Measurements from ENCODE around the gene COL4A2.

The COL4A2 gene

GRCh38 chr13:110297011-110297410 is 10.1 kb upstream of the COL4A2 start:
- H3K4me3 ChIP-seq (ENCODE audit: low read depth, low read length), result no peak overlapping the region
- DNase-seq (ENCODE audit: low read depth), result no peak
- TF ChIP-seq, protein P1, sequence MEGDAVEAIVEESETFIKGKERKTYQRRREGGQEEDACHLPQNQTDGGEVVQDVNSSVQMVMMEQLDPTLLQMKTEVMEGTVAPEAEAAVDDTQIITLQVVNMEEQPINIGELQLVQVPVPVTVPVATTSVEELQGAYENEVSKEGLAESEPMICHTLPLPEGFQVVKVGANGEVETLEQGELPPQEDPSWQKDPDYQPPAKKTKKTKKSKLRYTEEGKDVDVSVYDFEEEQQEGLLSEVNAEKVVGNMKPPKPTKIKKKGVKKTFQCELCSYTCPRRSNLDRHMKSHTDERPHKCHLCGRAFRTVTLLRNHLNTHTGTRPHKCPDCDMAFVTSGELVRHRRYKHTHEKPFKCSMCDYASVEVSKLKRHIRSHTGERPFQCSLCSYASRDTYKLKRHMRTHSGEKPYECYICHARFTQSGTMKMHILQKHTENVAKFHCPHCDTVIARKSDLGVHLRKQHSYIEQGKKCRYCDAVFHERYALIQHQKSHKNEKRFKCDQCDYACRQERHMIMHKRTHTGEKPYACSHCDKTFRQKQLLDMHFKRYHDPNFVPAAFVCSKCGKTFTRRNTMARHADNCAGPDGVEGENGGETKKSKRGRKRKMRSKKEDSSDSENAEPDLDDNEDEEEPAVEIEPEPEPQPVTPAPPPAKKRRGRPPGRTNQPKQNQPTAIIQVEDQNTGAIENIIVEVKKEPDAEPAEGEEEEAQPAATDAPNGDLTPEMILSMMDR (IDR thresholded peaks at IDR 0.05; ENCODE audit: low read depth, low read length, missing control alignments), result no peak

- DNase-seq (ENCODE audit: low read depth), result no peak
- H3K4me3 ChIP-seq (ENCODE audit: low read depth, low read length), result no peak overlapping the region
- TF ChIP-seq, protein P1 (IDR thresholded peaks at IDR 0.05; ENCODE audit: low read depth, low read length, missing control alignments), result no peak
Observed at GRCh38 chr13:110297766-110298504, 9.1 kb upstream of the COL4A2 start.

- H3K4me3 ChIP-seq (ENCODE audit: low read depth, low read length), result no peak overlapping the region
- DNase-seq (ENCODE audit: low read depth), result no peak
- TF ChIP-seq, protein P1 (IDR thresholded peaks at IDR 0.05; ENCODE audit: low read depth, low read length, missing control alignments), result no peak
Observed at GRCh38 chr13:110298505-110299282, 8.4 kb upstream of the COL4A2 start.

GRCh38 chr13:110299283-110299840 is 7.7 kb upstream of the COL4A2 start:
- TF ChIP-seq, protein P1 (IDR thresholded peaks at IDR 0.05; ENCODE audit: low read depth, low read length, missing control alignments), result no peak
- no peak overlapping the region for H3K4me3 ChIP-seq (ENCODE audit: low read depth, low read length)
- DNase-seq (ENCODE audit: low read depth), result no peak

DNA sequence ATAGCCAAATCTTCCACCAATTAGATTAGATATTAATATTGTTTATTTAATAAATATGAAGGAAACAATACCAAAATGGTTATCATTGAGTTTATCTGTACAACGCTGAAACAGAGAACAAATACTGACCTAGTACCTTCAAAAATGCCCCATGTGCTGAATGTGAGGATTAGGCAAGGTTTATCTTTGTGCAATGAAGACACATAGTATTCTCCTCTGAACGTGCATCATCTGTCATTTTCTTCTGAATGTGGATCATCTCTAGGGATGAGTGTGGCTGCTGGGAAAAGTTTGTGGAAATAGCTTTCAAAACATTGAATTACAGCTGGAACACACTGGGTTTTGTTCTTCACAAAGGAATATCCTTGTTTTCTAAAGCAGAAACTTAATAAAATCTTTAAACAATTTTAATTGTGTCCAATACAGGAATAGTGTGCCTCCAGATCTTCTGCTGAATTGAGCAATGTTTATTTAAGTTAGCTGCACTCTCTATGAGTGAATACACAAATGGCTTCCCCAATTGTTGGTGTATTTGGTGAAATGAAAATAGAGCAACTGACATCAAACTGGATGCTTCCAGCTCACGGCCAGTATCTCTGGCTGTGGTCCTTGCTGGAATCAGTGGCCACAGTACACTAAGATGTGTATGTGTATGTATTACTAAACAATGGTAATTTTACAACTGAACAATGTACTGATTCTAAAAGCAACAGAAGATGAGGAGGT is 6.8 kb upstream of the COL4A2 start:
- DNase-seq (ENCODE audit: low read depth), result no peak
- no peak overlapping the region for H3K4me3 ChIP-seq (ENCODE audit: low read depth, low read length)
- TF ChIP-seq, protein P1 (IDR thresholded peaks at IDR 0.05; ENCODE audit: low read depth, low read length, missing control alignments), result no peak

DNA sequence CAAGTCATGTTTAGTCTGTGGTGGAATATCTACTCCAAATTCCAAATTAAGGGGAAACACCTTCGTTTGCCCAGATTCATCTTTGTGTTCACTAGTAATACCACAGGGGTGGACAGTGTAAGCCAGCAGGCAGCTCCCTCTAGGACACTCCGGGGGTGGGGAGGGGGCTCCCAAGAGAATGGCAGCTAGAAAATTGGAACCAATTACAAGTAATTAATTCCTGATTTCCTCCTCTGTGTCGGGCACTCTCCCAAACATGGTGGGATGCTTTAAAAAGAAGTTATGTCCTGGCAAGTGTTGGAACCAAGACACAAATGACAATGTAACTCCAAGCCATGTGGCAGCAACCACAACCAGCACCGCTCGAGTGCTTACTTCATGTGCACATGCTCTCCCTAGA is 6.0 kb upstream of the COL4A2 start:
- TF ChIP-seq, protein P1 (IDR thresholded peaks at IDR 0.05; ENCODE audit: low read depth, low read length, missing control alignments), result no peak
- no peak for DNase-seq (ENCODE audit: low read depth)
- H3K4me3 ChIP-seq (ENCODE audit: low read depth, low read length), result no peak overlapping the region
